Gastroesophageal sphincter (tissue), 4 donors: ENCODE data around the gene SH2D7. TPM values are rescaled to one million over a fixed set of nuclear protein-coding genes. Genes with fewer than 3 reads are reported as not detected.

Experiments
- ATAC-seq: fragments of 150-250 bp; one replicate; pipeline ENCODE4 v1.9.1; 2016; ENCODE audit warnings: mild to moderate bottlenecking, moderate library complexity
- H3K27ac ChIP-seq, 4 donors: fragments of 200-600 bp; sonication (generic) in 3 of 4; 1 replicate in 3 of 4; 2 replicates in 1 of 4; pipeline ENCODE4 v1.5.1; 2016 to 2019
- H3K27me3 ChIP-seq: fragments of 200-600 bp; sonication (generic); one replicate; pipeline ENCODE4 v1.5.1; 2019
- H3K36me3 ChIP-seq, 2 donors: fragments of 200-600 bp; sonication (generic); one replicate each; pipeline ENCODE4 v1.5.1; 2019; ENCODE audit warnings: control low read depth in 1 of 2
- H3K4me1 ChIP-seq, 3 donors: fragments of 200-600 bp; sonication (generic); 1 replicate in 2 of 3; 2 replicates in 1 of 3; pipeline ENCODE4 v1.5.1; 2016 to 2019; ENCODE audit warnings: control low read depth in 2 of 3
- H3K4me3 ChIP-seq, 2 donors: fragments of 200-600 bp; sonication (generic); one replicate each; pipeline ENCODE4 v1.5.1; 2019; ENCODE audit warnings: mild to moderate bottlenecking in 1 of 2, moderate library complexity in 1 of 2
- H3K9me3 ChIP-seq, 3 donors: fragments of 200-600 bp; sonication (generic); one replicate each; pipeline ENCODE4 v1.5.1; 2017 to 2019; ENCODE audit warnings: control low read depth in 2 of 3
- CTCF ChIP-seq, 4 experiments: fragments of 200-600 bp in 2 of 4; fragments of 450-650 bp in 2 of 4; sonication (generic) in 1 of 4; IDR thresholded peaks; one replicate each; pipeline ENCODE4 v1.5.1; 2017 to 2019; ENCODE audit warnings: antibody characterized with exemption in 4 of 4, mild to moderate bottlenecking in 2 of 4, moderate library complexity in 2 of 4
- EP300 ChIP-seq: sonication (generic); formaldehyde crosslinking; IDR thresholded peaks from one replicate; pipeline ENCODE4 v1.6.1; 2017; ENCODE audit warnings: antibody characterized with exemption, mild to moderate bottlenecking
- POLR2A ChIP-seq, 2 donors: fragments of 450-650 bp; IDR thresholded peaks; one replicate each; pipeline ENCODE4 v1.6.1; 2017; ENCODE audit warnings: antibody characterized with exemption in 2 of 2, mild to moderate bottlenecking in 2 of 2, moderate library complexity in 1 of 2
- POLR2AphosphoS5 ChIP-seq: sonication (generic); formaldehyde crosslinking; IDR thresholded peaks from one replicate; pipeline ENCODE4 v1.6.1; 2017; ENCODE audit warnings: antibody characterized with exemption
- WGBS, 2 donors: methylation state at CpG; one replicate each; pipeline ENCODE4 v1.1.5; 2018; ENCODE audit warnings: low coverage in 1 of 2; 5-methylcytosine and 5-hydroxymethylcytosine counted together
- total RNA-seq, 4 donors: library from RNA; depleted of rRNA; stranded (reverse); fragments of >200 nt; gene quantifications; one replicate each; pipeline ENCODE4 v1.1.0, GENCODE V29; 2016

Gene SH2D7
- total RNA-seq, 4 donors from 2014 or later: not detected

GRCh38 chr15:78147566-78147965 lies 55.2 kb downstream of the SH2D7 start:
- Histone ChIP-seq H3K4me3 (no peak overlapping the region), H3K9me3 (no peaks in the 10 kb centered on the region), H3K27me3 (no peaks in the 10 kb centered on the region), H3K4me1 (peaks cover 0 to 26% (median 4%) of the 10 kb centered on the region in 3 donors), H3K36me3 (no peaks in the 10 kb centered on the region), H3K27ac (no peak overlapping the region)
- ATAC-seq: no peak
- TF ChIP-seq EP300: no peak
- TF ChIP-seq POLR2A (IDR thresholded peaks at IDR 0.05): no peak
- no peak for TF ChIP-seq POLR2AphosphoS5
- TF ChIP-seq CTCF (IDR thresholded peaks at IDR 0.05): no peak
- WGBS, 2 donors: 67 to 73% methylated on average over 5 to 6 of the region's 6 CpGs

GRCh38 chr15:78148392-78149067 lies 56.2 kb downstream of the SH2D7 start:
- Histone ChIP-seq H3K36me3 (no peaks in the 10 kb centered on the region), H3K9me3 (no peaks in the 10 kb centered on the region), H3K4me3 (peak overlapping the region; percentile 52 to 89), H3K4me1 (peaks cover 0 to 30% (median 4%) of the 10 kb centered on the region in 3 donors), H3K27ac (peak overlapping the region in 3 of 4 donors; percentile 21 to 93 (median 91)), H3K27me3 (no peaks in the 10 kb centered on the region)
- 20 to 23% methylated on average over 12 to 13 of the region's 14 CpGs for WGBS, 2 donors
- TF ChIP-seq CTCF (IDR thresholded peaks at IDR 0.05) (no peak), POLR2A (IDR thresholded peaks at IDR 0.05) (no peak), EP300 (no peak), POLR2AphosphoS5 (no peak)
- no peak for ATAC-seq

DNA sequence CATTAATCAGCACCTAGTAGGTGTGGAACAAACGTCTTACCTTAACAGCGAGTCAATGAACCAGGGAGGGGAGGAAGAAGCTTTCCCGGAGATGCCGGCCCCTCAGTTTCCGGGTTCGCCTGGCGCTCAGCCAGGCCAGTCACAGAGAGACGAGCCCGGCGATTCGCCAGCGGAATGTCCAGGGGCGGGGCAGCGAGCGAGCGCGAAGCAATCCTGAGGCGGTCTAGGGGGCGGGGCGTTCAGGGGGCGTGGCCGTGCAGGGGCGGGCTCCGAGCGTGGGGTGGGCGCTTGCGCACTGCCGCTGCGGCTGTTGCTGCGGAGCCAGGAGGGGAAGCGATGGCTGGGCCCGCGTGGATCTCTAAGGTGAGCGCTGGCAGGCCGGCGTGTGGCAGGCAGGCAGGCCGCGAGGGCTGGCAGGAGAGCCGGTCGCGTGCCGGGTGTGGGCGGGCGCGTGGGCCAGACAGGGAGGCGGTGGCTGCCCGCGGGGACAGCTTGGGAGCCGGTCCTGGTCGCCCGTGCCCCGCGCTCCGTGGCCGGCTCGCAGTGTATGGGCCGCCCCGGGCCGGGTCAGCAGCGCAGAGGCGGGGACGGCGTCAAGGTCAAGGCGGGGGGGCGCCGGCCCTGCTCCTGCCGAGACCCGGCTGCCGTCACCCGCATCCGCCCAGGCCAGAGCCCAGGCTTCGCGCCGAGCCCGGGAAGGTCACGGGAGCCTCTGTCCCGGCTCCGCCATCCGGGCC lies 56.9 kb downstream of the SH2D7 start, which contains the start of gene IDH3A:
Gene IDH3A, plus strand, starts transcription at position 295 of the 737 bp plus-strand sequence. Its CDS starts 42 bp downstream, at position 337.
- 0% methylated on average over 18 of the region's 79 CpGs; no CpG with 5 or more reads in 1 of the 2 donors for WGBS, 2 donors

More for the DNA sequence above, 56.9 kb downstream of the SH2D7 start, which contains the start of gene IDH3A:
- Histone ChIP-seq H3K36me3 (no peaks in the 10 kb centered on the region), H3K27me3 (no peaks in the 10 kb centered on the region), H3K9me3 (no peaks in the 10 kb centered on the region), H3K4me1 (peaks cover 0 to 35% (median 4%) of the 10 kb centered on the region in 3 donors), H3K27ac (peak within 1 kb of the TSS; percentile 45 to 93 (median 92)), H3K4me3 (peak within 1 kb of the TSS; percentile 52 to 89)
- peak; percentile 97 for ATAC-seq
- no peak for TF ChIP-seq CTCF (IDR thresholded peaks at IDR 0.05)
- TF ChIP-seq POLR2AphosphoS5: peak; percentile 94
- peak; percentile 87 to 88 for TF ChIP-seq POLR2A (IDR thresholded peaks at IDR 0.05)
- no peak for TF ChIP-seq EP300
